Progenitor cell of endocrine pancreas (in vitro differentiated cells): ENCODE measurements around the gene GNB1L. TPM values are rescaled to one million over a fixed set of nuclear protein-coding genes. Genes with fewer than 3 reads are reported as not detected.

Source experiments
- DNase-seq: peaks from one replicate; pipeline ENCODE4 v3.0.0; 2021; ENCODE audit warnings: low spot score; ENCODE audit not compliant: unreplicated experiment
- H3K27ac Mint-ChIP-seq: 2 replicates; pipeline ENCODE4 v1.8.0; 2021; ENCODE audit warnings: mild to moderate bottlenecking, moderate library complexity, mixed read lengths
- H3K27me3 Mint-ChIP-seq: 2 replicates; pipeline ENCODE4 v1.8.0; 2021; ENCODE audit warnings: mixed read lengths
- H3K36me3 Mint-ChIP-seq: 2 replicates; pipeline ENCODE4 v1.8.0; 2022; ENCODE audit warnings: mixed read lengths; ENCODE audit not compliant: insufficient read depth
- H3K4me1 Mint-ChIP-seq: 2 replicates; pipeline ENCODE4 v1.8.0; 2021; ENCODE audit warnings: low read depth, mixed read lengths
- H3K4me3 Mint-ChIP-seq: 2 replicates; pipeline ENCODE4 v1.8.0; 2021; ENCODE audit warnings: low read depth, mild to moderate bottlenecking, moderate library complexity, mixed read lengths
- H3K9me3 Mint-ChIP-seq: 2 replicates; pipeline ENCODE4 v1.8.0; 2021; ENCODE audit warnings: low read depth, mixed read lengths
- CTCF ChIP-seq: fragments of 200-600 bp; sonication (generic); IDR thresholded peaks from one replicate; pipeline ENCODE4 v1.5.0; 2021; ENCODE audit warnings: antibody characterized with exemption, mild to moderate bottlenecking; ENCODE audit not compliant: unreplicated experiment
- total RNA-seq: library from RNA; stranded (reverse); gene quantifications from 2 replicates; pipeline ENCODE4 v1.2.1, GENCODE V29; 2021

The GNB1L gene
- total RNA-seq, 1 donor from 2014 or later, result 9.9 TPM

- no peak for TF ChIP-seq CTCF
- Mint-ChIP-seq H3K27me3 (no peaks in the 10 kb centered on the region), H3K4me1 (peaks cover 3% of the 10 kb centered on the region), H3K4me3 (no peak overlapping the region), H3K36me3 (no peaks in the 10 kb centered on the region), H3K9me3 (no peaks in the 10 kb centered on the region), H3K27ac (no peak overlapping the region)
- no peak for DNase-seq
Measured at GRCh38 chr22:19866665-19867009, 12.0 kb upstream of the GNB1L start.

- H3K4me3 Mint-ChIP-seq, result no peak overlapping the region
- H3K27ac Mint-ChIP-seq, result no peak overlapping the region
- no peaks in the 10 kb centered on the region for H3K36me3 Mint-ChIP-seq
- H3K4me1 Mint-ChIP-seq, result peaks cover 3% of the 10 kb centered on the region
- DNase-seq, result no peak
- no peak for TF ChIP-seq CTCF
- no peaks in the 10 kb centered on the region for H3K9me3 Mint-ChIP-seq
- no peaks in the 10 kb centered on the region for H3K27me3 Mint-ChIP-seq
Measured at GRCh38 chr22:19865141-19865829, 10.6 kb upstream of the GNB1L start.

GRCh38 chr22:19864538-19865106 lies 9.9 kb upstream of the GNB1L start:
- H3K4me3 Mint-ChIP-seq, result no peak overlapping the region
- no peak for TF ChIP-seq CTCF
- no peak overlapping the region for H3K27ac Mint-ChIP-seq
- no peak for DNase-seq
- H3K4me1 Mint-ChIP-seq, result peaks cover 3% of the 10 kb centered on the region
- no peaks in the 10 kb centered on the region for H3K27me3 Mint-ChIP-seq
- H3K9me3 Mint-ChIP-seq, result peaks cover 3% of the 10 kb centered on the region
- H3K36me3 Mint-ChIP-seq, result peaks cover 2% of the 10 kb centered on the region

- no peak for DNase-seq
- Mint-ChIP-seq H3K9me3 (peaks cover 5% of the 10 kb centered on the region), H3K27ac (peak overlapping the region; percentile 28), H3K4me1 (peaks cover 3% of the 10 kb centered on the region), H3K36me3 (peaks cover 2% of the 10 kb centered on the region), H3K27me3 (no peaks in the 10 kb centered on the region), H3K4me3 (no peak overlapping the region)
- no peak for TF ChIP-seq CTCF
Measured at GRCh38 chr22:19863571-19863970, 8.9 kb upstream of the GNB1L start.

GRCh38 chr22:19862619-19863246 lies 8.1 kb upstream of the GNB1L start:
- Mint-ChIP-seq H3K9me3 (peaks cover 5% of the 10 kb centered on the region), H3K27me3 (no peaks in the 10 kb centered on the region), H3K4me1 (peaks cover 3% of the 10 kb centered on the region), H3K36me3 (peaks cover 2% of the 10 kb centered on the region), H3K4me3 (no peak overlapping the region), H3K27ac (no peak overlapping the region)
- no peak for DNase-seq
- TF ChIP-seq CTCF, result no peak
